Kasumi-1 (cell line): ENCODE data around the gene SERPINB2.

ENCODE experiments used
- DNase-seq, 2 experiments: peaks; one replicate each; lab custom pipeline; 2025; lab: John Stamatoyannopoulos, UW

Gene SERPINB2

DNA sequence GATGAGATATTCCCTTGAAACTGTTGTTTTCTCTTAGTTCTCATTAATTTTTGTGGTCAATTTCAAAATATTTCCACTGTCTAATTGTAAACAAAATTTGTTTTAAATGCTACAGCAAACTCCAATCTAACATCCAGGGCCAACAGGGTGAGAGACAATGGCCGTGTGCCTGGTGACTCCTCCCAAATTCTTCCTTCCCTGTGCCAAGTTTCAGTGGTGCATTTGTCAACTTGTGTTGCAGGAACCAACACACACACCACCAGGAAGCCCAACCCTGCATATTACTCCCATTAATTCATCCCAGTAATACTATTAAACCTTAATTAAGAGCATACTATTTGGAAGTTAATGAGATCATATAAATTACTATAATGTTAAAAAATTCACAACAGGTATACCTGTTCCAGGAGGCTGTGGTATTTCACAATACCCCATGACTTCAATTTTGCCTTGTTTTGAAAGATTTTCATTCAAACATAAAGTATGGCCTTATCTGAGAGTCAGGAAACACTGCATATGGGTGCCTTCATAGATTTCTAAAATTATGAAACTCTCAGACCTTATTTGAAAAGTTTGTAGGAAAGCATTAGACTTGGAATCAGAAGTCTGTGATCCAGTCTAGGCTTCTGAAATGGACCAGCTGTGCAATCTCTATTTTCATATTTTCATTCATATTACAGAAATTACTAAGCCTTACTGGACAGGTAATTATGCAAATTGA lies 1.1 kb downstream of the SERPINB2 start:
- DNase-seq: no peak

DNA sequence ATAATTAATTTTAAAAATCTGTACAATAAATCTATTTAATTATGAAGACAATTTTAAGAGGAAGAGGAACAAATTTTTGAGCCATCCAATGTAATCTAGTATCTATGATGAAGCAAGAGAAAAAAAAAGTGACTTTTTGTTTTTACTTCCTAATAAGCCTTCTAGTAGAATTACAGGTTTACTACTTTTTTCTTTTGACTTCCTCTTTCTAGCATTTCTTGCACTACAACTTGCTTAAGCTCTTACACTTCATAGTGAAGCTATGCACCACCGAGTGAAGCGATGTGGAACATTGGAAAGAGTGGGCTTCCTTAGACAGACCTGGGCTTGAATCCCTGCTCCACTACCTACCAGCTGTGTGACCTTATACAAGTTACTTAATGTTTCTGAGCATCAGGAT lies 2.1 kb downstream of the SERPINB2 start:
- DNase-seq: peak; percentile 35 to 62

DNA sequence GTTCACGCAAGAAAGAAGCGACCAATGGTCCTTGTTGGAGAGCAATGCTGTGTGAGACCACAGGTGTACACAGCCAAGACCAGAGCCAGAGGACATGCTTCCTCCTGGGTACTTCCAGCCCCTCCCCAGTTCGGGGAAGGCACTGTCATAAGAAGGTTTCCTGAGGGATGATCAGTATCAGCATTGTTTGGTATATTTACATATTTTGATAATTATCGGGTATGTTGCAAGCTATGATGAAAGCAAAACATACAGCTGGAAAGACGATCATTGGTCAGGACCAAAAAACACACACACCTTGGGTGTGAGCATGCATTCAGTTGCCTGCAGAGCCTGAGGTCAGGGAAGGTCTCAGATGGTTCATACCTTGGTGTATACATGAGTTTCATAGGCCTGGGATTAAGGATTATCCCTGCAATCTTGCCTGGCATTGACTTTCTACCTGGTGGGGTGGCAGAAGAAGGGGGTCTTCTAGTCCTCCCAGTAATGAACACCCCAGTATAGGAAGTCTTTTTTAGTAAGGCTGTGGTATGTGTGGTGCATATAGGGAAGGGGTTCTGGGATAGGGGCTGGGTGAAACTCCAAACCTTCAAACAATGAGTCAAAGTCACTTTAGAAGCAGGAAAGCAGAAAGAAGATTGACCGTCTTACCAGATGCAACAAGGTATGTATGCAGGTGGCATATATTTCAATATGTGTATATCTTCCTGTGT lies 2.9 kb downstream of the SERPINB2 start:
- DNase-seq: no peak

DNA sequence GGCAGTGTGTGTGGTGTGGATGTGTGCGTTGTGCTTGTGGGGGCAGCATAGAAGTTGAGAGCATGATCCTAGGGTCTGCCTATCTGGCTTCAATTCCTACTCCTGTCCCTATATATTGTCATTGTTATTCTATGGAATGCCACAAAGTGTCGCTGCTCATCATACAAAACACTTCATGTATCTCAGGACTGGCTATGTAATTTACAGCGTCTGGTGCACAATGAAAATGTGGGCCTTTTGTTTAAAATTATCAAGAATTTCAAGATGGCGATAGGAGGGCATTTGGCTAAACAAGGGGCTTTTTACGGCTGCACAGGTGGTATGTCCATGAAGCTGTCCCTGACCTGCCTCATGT lies 3.4 kb downstream of the SERPINB2 start:
- peak; percentile 79 to 90 for DNase-seq

DNA sequence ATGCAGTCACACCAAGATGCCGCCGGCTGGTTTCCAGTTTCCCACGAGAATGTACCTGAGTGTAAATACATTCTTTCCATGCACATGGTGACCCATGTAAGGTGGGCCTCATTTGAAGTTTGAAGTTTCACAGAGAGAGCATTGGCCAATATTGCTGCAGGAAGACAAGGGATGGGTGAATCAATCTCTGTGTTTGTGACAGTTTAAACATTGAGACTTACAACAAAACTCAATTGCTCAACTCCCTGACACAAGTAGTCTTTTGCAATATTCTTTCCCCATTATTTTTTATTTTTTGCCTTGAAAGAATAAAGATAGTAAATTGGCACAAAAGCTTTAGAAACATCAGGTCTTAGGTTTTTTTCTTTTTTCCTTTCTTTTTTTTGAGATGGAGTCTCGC lies 5.1 kb downstream of the SERPINB2 start:
- DNase-seq: no peak

DNA sequence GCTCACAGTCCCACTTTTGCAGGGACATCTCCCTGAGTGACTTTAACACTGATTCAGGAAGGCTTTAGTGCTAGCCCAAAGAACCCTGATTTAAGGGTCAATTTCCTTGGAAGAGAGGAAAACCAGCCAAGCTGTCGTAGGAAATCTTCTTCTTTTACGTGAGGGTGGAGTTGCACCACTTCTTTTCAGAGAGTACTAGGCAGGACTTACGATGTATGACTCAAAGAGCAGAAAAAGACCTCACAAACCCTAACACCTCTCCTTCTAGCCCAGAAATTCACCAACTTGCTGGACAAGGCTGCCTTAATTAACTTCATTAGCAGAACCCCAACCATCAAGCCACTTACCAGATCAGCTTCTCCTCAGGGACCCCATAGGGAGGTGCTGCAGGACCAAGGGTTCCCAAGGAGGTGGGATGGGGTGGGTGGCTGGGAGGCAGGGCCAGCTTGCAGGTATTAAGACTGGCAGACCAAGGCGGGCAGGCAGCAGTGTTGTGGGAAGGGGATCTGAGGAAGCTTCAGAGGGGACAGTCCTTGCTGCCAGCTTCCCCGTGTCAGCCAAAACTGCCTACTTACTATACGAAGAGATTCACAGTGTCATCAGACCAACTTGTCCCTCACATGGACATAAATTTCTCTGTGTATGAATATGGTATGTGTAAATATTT lies 6.7 kb downstream of the SERPINB2 start:
- DNase-seq: no peak

DNA sequence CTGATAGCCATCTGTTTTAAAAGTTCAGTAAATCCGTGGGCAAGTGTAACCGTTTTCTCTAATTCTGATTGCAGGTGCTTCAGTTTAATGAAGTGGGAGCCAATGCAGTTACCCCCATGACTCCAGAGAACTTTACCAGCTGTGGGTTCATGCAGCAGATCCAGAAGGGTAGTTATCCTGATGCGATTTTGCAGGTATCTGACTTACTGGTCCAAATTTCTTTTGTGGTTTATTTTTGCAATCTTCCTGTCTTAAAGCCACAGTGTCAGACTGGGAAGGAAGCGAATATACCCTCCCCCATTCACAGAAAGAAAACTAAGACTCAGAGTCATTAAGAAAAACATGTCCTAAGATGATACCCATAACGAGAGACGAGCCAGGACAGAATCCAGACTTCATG lies 7.7 kb downstream of the SERPINB2 start:
- DNase-seq: peak in 1 of 2 experiments; percentile 7

DNA sequence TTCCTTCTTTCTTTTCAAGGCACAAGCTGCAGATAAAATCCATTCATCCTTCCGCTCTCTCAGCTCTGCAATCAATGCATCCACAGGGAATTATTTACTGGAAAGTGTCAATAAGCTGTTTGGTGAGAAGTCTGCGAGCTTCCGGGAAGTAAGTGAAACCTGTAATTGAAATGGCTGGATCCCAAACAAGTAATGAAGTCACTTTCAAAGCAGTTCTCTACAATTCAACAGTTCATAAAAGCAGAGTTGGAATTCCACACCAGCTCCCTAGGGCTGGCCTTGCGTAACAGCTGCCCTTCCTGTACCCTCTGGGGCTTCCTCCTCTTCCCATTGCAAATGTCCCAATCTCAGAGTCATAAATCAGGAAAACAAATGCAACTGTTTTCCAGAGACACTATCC lies 9.6 kb downstream of the SERPINB2 start:
- DNase-seq: no peak

DNA sequence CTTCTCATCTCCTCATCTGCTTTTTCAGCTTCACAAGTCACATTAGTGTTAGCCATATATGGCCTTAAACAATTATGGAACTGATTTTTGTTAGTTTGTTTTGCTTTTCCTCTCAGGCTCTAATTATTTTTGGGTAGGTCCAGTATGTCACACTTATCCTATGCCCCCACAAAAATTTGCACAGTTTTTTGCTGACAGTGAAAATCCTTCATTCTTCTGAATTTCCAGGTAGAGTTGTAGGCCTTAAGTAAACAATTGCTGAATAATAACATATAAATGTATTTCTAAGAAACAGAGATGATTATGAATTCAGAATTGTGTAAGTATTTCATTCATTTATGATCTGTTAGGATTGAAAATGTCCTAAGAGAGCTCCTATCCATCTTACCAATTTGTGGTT lies 11.7 kb downstream of the SERPINB2 start:
- no peak for DNase-seq

DNA sequence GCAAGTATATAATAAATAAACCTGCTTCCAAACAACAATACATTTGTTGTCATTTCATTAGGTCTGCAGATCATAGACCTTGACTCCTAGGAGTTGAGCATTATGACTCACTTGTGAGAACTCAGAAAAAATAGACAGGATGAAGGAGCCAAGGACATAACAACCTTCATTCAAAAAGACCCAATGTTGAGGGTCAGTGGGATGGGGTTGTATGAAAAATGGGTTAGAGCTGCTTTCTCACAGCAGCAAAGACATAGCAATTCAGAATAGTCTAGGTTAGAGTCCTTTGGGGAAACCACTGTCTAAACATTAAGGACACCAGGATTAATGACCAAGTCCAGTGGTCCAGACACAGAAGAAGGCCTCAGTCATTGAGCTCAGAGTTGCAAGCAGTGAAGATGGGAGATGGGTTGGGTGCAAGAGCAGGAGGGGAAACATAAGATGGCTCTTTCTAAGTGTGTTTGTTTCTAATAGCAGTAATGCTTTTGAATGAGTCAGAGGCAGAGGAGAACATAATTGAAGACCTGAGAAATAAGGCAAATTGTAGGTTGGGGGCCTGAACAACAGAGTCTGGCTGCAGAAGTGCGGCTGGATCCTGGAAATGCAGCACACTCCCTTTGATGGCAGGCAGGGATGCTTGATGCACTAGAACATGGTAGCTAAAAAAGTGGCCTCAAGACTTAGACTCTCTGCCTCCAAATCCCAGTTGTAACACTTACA lies 16.5 kb downstream of the SERPINB2 start:
- DNase-seq: no peak

DNA sequence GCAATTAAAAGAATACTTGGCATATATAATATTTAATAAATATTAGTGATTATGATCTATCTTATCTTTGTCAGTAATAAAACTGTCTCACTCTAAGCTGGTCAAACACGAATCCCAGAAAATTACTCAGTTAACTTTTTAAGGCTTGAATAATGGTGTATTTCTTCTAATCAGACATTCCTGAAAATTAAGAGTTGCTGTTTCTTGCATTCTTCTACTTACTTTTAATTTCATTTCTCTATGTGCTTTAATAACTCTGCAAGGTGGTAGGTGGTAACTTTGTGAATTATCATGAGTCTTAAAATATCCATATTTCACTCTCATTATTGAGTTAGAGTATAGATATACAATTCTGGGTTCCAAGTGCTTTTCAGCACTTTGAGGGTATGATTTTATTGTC lies 17.2 kb downstream of the SERPINB2 start:
- DNase-seq: no peak

DNA sequence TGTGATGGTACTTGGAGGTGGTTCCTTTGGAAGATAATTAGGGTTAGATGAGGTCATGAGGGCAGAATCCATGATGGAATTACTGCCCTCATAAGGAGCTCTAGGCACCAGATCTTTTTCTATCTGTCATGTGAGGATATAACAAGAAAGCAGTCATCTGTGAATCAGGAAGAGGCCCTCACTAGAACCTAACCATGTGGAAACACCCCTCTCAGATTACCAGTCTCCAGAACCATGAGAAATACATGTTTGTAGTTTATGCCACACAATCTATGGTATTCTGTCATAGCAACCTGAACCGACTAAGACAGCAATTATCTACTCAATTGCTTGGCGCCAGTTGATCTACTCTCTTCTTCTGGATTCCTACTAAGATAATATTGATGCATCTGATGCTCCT lies 17.9 kb downstream of the SERPINB2 start:
- peak; percentile 14 to 44 for DNase-seq

DNA sequence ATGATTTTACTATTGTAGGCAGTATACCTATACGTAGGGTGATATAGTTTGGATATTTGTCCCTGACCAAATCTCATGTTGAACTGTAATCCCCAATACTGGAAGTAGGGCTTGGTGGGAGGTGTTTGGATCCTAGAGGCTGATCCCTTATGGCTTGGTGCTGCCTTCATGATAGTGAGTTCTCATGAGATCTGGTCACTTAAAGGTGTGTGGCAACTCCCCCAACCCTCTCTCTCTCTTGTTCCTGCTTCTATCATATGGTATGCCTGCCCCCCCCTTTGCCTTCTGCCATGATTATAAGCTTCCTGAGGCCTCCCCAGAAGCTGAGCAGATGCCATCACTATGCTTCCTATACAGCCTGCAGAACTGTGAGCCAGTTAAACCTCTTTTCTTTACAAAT lies 18.6 kb downstream of the SERPINB2 start:
- DNase-seq: no peak

DNA sequence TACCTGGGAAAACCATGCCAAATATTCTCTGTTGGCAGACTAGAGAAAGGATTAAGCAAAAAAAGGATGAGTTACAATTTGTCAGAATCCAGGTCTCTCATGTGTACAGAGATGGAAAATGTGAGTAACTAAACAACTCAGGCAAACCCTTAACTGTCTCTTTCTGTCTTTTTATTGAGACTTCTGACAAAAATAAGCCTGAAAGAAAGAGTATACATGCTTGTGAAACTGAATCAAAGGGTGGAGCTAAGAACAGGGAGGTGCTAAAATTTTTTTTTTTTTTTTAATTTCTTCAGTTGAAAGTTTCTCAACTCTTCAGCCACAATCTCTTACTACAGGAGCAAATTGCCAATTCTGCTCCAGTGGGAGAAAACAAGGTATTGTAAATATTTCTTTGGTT lies 20.2 kb downstream of the SERPINB2 start, which contains the start of gene SERPINB10:
SERPINB10 (plus strand) TSS at position 295 of the 400 bp plus-strand sequence. CDS start 7,553 bp downstream, outside the sequence.
- no peak for DNase-seq

DNA sequence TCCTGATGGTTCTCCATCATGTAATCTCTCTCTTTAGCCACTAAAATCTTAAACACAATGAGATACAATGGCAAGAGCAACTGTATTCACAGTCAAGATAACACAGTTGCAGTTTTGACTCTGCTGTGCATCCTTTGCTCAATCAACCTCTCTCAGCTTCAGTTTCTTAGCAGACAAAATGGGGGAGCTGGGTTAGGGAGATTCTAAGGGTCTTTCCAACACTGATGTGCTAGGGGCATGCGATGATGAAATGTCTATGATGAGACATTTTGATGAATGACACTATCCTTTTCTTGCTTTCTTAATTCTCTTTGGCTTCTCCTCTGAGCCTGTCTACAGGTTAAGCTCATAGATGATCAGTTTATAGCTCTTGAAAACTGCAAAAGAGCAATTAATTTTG lies 21.4 kb downstream of the SERPINB2 start:
- no peak for DNase-seq

DNA sequence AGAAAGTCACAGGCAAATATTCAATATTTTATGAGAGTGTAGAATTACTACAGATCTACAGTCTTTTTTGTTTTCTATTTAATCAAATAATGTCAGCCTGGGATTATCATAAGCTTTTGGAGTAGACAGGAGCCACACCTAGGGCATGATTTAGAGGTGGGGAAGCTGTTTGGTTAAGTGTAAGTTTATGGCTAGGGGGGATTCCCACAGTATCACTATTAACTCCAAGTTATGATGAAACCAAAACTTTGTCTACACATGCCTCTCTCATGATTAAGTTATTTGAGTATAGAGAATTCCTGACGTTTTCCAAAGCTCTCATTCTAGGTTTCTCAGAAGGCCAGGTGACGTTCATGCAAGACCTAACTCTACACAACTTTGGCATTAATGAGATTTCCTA lies 22.4 kb downstream of the SERPINB2 start:
- DNase-seq: no peak

DNA sequence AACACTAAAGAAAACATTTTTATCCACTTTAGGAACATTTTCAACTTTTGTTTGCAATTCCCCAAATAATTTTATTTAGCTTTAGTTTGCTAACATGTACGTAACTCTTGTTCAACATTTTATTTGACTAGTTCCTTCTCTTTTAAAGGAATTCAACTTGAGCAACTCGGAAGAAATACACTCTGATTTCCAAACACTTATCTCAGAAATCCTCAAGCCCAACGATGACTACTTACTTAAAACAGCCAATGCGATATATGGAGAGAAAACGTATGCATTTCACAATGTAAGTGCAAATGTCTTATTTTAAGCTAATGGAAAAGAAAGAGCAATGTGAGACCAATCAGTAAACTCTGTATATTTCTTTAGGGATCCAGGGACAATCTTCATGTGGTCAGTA lies 30.3 kb downstream of the SERPINB2 start:
- DNase-seq: no peak

DNA sequence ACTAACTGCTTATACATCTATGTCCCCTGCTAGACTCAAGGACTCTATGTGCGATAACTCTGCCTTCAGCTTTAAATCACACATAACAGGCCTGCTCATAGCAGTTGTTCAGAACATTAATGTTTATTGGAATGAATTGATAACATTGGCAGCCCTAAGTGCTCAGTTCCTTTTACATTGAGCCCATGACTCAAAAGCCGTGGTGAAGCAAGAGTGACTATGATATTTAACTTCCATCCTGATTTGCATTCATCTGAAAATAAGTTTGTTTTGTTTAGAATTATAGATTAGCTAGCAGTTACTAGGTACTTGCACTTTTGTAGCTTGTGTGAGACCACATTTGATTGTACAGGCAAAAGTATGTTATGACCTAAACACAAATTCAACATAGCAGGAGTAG lies 34.5 kb downstream of the SERPINB2 start:
- no peak for DNase-seq

DNA sequence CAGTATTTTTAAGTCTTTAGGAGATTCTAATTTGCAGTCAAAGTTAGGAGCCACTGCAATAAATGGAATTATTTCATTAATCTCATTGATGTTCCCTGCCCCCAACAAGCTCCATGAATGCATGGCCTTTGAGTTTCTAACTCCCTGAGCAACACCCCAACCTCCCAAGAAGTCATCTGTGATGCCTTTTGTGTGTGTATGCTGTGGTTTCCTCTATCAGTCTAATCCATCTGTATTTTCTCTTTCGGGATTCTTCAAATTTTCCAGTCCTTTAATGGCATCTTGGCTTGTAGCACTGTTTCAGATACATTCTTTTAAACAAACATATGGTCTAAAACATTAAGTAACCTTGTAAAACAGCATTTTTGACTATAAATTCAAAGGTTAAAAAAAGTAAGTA lies 37.0 kb downstream of the SERPINB2 start:
- DNase-seq: no peak

DNA sequence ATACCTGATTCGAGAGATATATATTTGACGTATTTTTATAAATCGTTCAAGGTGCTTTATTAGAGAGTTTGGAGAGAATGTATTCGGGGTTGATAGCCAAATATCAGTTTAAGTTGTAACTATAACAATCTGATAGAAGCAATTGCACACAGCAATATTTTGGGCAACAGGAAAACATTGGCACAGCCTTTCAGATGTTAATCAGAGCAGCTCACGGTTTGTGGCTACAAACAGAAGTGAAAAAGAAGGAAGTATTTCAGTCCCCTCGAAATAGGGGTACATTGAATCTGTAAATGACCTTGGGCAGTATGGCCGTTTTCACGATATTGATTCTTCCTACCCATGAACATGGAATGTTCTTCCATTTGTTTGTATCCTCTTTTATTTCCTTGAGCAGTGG lies 40.8 kb downstream of the SERPINB2 start:
- peak; percentile 3 to 5 for DNase-seq

DNA sequence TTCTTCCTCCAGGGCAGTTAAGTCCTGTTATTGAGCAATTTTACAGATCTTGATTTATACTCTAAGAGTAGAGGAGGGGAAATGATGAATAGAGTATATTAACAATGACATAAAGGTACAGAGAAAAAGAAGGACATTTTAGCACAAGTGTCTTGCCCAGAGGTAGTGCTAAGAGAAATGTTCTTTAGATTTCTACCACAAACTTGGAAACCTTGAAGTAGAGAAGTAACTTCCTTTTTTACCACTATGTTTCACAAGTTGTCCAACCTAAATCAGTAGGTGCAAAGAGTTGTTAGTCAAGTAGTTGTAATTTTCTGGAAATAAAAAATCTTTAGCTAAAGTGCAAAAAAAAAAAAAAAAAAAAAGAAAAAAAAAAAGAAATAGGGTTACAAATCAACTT lies 41.9 kb downstream of the SERPINB2 start:
- peak in 1 of 2 experiments; percentile 16 for DNase-seq

DNA sequence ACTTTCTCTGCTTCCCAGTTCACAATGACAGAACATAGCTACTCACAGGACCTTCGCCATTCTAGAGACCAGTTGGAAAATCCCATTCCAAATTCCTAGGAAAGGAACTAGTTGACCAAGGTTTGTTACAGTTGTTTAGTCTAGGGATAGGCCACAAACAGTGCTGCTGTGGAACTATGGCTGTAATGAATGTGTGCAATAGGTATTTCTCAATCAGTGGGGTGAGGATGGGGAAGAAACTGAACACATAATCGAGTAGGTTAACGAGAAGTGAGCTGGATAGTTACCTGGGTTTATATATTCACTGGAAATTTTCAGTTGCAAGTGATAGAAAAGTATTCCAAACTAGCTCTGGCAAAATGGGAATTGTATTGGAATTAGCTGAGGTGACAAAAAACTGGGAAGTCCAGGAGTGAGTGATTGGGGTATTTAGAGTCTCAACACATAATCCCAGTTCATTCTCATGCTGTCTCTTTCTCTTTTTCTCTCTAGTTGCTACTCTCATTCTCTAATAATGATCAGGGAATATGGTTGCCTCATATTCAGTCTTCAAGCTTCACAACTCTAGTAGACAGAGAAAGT lies 43.4 kb downstream of the SERPINB2 start:
- DNase-seq: no peak
